Posterior vena cava (tissue), 2 donors: Measurements from ENCODE around the gene RRM1. TPM values are rescaled to one million over a fixed set of nuclear protein-coding genes. Genes with fewer than 3 reads are reported as not detected.

Source experiments
- DNase-seq: peaks from one replicate; pipeline ENCODE4 v3.0.0-alpha.2; 2020; ENCODE audit warnings: low spot score
- intact Hi-C, 2 donors: fragments of 100-400 bp; cut with DNase I; formaldehyde crosslinking; loops; one replicate each; pipeline versions ENCODE4 v1.14.1 to v1.14.2; 2022 to 2023
- total RNA-seq, 2 donors: library from RNA; stranded (reverse); fragmentation: NEBNext Ultra II Directional; extraction: Animal tissue kit (Norgen Biotek cat#: 25700); gene quantifications; one replicate each; pipeline ENCODE4 v1.2.1, GENCODE V29; 2021
- donor health status: DM: yes; HTN: yes; CAD: no.
- donor health status: DM: yes; HTN: yes; CAD: no.

The RRM1 gene
- total RNA-seq, 2 donors from 2014 or later = 25.6 to 35.7 TPM

GRCh38 chr11:4181782-4182721 is 87.5 kb downstream of the RRM1 start:
- intact Hi-C loops = no loop called here
- DNase-seq = no peak

GRCh38 chr11:4183410-4184057 is 88.9 kb downstream of the RRM1 start:
- intact Hi-C loops = no loop called here

GRCh38 chr11:4184163-4184916 is 89.7 kb downstream of the RRM1 start:
- intact Hi-C loops = no loop called here
- DNase-seq = no peak

More at GRCh38 chr11:4183410-4184057, 88.9 kb downstream of the RRM1 start:
- DNase-seq = no peak

- no peak for DNase-seq
- intact Hi-C loops = loop anchor here in 1 of 2 donors (5.0 kb wide), 1 partner anchor 307 kb away; no protein-coding TSS in a partner anchor
Measured at GRCh38 chr11:4185561-4185960, 91.0 kb downstream of the RRM1 start.

- DNase-seq = no peak
- intact Hi-C loops = loop anchor here (2.0 to 5.0 kb wide), 2 partner anchors 302 to 306 kb away; no protein-coding TSS in a partner anchor
Measured at GRCh38 chr11:4186464-4187054, 92.0 kb downstream of the RRM1 start.

- DNase-seq = peak; percentile 97
- intact Hi-C loops = loop anchor here (2.0 to 5.0 kb wide), 2 partner anchors 301 to 305 kb away; no protein-coding TSS in a partner anchor
Measured at GRCh38 chr11:4187055-4187988, 92.7 kb downstream of the RRM1 start.

Other genes starting within 250 kb of the RRM1 start
- 10 to 100 TPM; 66.9 to 81.7 TPM for gene STIM1, start 239.1 kb upstream of the RRM1 start, total RNA-seq